AG08396 (cell line): ENCODE results near the gene B3GAT1.

Experiments used
- DNase-seq: peaks from one replicate; pipeline ENCODE4 v3.0.0; 2012; ENCODE audit warnings: low spot score, mixed read lengths

Gene B3GAT1

DNA sequence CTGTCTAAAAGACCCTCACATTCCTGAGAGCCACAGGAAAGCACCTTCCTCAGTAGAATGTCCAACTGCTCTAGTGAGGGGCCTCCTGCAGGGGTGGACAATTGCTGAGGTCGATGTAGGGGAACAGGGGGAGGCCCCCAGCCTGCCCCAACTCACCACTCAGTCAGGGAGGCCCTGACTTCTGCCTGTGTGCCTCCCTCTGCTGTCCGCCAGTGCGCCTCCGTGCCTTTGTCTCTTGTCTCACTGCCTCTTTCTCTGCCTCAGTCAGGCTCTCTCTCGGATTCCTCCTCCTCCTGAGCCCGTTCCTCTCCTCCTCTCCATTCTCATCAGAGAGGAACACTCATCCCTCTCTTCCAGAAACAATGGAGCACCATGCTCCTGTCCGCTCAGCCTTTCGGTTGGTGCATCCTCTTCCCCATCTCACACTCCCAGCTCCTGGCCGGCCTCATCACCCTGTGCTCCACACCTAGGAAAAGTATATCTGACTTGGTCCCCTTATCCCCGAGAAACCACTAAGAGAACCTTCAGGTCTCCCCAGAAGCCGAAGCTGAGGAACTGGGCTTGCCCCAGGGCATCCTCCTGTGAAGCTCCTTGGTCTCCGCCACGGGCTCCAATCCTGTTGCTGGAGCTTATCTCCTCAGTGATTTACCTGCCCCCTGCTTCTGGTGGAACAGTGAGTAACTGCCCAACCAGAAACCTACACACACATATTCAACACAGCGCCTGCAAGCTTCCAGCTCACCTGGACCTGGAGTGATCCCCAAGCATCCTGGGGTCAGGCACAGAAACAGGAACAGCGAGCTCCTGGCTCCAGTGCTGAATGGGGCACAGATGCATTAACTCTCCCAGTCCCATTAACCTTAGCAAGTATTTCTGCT, 2.3 kb downstream of the B3GAT1 start:
- DNase-seq = no peak

DNA sequence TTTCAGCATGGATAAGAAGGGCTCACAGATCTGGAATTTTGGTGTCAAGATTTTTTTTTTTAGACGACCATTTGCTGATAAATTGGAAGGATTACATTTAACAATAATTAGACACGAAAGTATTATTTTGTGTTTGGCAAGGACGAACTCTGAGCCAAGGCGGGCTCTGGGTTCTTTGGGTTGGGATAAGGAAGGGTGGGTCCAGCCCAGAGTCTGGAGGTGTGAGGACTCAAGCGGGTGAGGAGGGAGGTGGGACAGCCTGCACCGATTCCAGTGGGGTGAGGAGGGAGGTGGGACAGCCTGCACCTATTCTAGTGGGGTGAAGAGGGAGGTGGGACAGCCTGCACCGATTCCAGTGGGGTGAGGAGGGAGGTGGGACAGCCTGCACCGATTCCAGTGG, 4.1 kb downstream of the B3GAT1 start:
- DNase-seq = no peak

DNA sequence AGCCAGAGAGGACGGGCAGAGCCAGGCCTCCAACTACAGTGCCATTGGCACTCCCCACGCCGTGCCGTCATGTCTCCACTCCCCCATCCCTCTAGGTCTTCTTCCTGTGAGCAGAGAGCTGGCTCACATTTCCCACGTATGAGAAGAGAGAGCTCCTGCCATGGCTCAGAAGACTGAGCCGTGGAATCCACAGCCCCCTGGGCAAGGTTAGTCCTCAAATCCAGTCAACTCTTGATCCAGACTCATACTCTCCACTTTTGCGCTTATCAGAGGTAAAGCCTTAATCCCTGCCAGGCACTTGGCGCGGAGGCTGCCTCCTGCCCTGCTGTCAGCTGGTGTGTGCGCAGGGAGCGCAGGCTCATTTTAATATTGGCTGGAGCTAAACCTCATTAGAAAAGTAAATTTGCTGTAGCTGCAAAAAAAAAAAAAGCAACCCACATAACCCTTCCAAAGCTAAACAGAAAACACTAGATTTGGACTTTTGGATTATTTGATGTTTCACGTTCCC, 4.7 kb downstream of the B3GAT1 start:
- no peak for DNase-seq

DNA sequence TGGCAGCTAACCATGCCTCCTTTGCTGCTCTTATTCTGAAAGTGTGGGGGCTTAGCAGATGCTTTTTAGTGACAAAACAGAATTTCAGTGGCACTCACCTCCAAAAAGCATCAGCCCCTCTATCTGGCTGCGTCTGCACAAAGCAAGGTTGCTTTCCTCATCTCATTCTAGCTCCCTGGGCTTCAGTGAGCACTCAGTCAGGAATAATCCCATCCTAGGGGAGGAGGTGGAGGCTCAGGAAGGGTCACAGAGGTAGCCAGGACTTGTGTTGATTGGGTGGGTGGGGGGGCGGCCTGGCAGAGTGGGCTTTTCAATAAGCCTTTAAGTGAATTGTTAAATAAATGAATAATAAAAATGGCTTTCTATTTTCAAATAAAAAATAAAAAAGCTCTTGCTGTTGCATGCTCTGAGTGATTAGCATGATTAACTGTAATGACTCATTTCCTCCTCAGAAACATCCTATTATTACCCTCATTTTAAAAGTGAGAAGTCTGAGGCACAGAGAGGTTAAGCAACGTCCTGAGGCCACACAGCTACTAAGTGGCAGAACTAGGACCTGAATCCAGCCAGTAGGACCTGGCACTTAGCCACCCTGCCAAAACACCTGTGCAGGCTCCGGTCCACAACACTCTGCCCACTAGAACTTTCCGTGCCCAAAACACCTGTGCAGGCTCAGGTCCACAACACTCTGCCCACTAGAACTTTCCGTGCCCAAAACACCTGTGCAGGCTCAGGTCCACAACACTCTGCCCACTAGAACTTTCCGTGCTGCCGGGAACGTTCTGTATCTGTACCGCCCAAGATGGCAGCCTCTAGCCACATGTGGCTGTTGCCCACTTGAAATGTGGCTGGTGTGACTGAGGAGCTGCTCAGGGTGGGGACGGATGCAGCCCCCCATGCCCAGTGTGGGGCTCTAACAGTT, 5.5 kb downstream of the B3GAT1 start:
- no peak for DNase-seq

DNA sequence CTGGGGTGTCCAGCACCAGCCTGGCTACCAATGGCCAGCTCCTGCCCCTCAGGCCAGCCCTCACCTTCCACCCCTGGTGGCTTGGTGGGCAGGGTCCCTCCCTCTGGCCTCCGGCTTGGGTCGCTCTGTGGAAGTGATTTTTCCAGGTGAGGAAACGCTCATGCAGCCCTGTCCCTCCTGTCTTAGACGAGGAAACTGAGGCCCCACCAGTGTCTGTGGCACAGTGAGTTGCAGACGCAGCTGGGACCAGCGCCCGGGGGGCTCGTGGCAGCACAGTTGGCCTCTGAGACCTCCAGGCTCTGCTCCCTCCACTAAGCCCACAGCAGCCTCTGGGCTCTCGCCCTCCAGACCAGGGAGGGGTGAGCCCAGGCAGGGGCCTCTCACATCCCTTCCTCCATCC, 6.2 kb downstream of the B3GAT1 start:
- no peak for DNase-seq

DNA sequence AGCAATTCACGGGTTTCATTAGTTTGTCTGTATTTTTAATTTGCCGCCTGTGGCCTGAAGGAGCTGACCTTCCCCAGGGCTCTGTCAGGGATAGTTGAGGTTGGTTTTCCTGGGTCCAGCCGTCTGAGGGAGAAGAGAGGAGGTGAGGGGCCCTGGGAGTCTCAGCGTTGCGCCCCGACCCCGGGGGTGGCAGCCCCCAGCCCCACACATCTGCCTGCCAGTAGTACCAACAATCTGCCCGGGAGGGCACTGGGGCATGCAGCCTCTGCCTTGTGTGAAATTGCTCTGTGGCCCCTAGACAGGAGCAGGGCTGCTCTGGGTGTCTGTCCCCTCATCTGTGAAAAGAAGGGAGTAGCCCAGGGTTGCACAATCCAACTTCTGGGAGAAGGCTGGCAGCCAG, 6.6 kb downstream of the B3GAT1 start:
- no peak for DNase-seq

DNA sequence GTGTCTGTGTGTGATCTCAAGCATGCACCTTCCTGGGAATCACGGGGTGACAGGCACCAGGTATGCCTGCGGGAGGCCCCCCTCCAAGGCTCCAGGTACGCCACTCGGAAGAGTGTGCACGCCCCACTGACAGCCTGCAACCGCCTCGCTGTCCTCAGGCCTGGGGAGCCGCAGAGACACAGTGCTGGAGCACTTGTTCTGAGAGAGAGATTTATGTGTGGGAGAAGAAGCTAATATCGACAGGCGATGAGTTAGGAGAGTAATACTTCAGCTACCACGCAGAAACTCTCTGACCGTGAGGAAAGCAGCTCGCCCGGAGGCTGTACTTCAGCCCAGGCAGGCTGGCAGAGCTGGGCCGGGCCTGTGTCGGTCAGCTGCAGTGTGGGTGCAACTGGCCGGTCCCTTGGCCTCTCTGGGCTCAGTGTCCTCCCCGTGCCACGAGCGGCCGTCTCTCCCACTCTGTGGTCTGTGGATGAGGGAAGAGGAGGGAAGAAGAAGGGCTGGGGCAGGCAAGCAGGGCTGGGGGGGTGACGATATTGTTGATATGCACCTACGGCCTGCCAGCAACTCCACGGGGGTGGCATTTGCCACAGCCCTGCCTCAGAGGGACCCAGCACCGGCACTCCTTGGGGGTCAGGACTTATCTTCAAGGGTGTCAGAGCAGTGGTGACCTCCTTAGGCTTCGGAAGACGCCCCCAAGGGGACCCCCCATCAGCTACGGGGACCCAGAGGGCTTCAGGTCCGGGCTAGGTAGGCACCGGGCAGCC, 7.3 kb downstream of the B3GAT1 start:
- DNase-seq = no peak

DNA sequence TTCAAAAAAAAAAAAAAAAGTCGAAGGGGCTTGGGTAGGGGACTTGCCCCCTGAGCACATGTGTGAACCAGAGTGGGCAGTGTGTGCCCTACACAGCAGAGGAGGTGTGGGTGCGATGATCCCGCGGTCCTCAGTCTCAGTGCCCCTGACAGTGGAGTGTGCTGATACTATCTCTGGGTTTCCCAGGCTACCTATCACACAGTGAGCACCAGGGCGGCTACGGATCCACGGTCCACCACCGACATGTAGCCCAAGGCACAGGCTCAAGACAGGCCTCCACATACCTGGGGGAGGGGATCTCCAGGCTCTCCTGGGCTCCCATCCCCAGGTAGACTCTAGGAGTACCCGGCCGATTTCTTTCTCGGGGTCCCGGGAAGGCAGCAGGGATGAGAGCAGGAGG, 9.1 kb downstream of the B3GAT1 start:
- DNase-seq = no peak

DNA sequence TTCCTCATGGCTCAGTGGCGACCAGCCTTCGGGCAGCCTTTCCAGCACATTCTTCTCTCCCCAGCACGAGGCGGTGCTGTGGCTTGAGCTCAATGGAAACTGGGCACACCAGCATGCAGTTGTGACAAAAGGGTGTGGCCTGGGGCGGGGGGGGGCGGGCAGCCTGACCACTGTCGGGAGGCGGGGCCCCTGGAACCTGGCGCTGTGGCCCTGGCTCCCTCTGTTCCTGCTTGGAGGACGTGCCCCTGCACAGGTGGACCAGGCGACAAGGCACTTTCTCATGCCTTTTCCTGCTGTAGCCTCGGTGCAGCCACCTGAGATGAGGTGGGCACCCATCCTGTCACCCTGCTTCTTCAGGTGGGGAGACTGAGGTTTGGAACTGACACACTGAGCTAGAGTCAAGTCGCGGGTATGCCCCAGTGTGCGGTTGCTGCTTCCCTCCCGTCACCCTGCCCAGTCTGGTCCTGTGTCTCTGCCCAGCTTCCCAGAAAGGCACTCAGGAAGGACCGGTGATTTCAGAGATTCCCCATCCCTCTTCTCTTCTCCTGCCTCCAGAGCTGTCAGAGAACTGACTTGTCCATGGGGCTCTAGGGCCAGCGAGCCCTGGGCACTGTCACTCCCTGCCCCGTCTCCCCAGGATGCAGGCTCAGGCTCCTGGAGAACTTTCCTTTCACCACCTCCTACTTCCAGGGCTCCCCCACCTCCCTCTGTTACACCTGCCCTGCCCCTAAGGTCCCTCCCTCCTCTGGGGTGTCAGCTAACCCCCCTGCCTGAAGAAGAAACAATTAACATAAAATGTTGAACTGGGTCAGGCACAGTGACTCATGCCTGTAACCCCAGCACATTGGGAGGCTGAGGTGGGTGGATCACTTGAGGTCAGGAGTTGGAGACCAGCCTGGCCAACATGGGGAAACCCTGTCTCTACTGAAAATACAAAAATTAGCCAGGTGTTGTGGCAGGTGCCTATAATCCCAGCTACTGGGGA, 9.9 kb downstream of the B3GAT1 start:
- DNase-seq = no peak

DNA sequence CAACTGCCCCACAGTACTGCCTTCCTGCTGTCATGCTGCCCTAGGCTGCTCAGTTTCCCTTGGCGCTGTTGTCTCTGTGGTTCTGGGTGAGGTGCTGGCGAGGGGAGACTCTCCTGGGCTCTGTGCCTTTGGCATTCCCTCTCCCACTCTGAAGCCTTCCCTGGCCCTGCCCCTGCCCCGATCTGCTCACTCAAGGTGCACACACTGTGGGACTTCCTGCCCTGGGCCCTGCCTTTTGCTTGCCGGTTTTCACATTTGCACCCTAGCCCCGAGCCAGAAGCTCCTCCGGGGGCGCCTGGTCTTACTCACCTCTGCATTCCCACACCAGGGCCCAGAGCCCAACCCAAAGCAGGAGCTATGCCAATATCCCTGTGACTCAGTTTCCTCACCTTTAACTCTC, 12.0 kb downstream of the B3GAT1 start:
- no peak for DNase-seq

DNA sequence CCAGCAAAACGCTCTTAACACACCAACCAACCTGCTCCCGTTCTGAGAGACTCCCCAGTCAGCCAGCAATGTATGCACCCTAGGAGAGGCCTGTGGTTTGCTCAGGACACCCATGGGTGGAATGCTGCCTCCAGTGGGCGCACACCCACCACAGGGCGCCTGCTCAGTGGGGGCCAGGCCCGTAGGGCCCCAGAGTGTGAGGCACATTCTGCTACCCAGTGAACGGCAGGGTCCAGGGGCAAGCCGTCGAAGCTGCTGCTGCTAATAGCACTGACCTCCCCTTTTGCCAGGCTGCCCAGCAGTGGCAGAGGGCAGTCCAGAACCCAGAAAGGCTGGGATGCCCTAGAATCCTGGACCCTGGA, 12.8 kb downstream of the B3GAT1 start:
- DNase-seq = no peak

DNA sequence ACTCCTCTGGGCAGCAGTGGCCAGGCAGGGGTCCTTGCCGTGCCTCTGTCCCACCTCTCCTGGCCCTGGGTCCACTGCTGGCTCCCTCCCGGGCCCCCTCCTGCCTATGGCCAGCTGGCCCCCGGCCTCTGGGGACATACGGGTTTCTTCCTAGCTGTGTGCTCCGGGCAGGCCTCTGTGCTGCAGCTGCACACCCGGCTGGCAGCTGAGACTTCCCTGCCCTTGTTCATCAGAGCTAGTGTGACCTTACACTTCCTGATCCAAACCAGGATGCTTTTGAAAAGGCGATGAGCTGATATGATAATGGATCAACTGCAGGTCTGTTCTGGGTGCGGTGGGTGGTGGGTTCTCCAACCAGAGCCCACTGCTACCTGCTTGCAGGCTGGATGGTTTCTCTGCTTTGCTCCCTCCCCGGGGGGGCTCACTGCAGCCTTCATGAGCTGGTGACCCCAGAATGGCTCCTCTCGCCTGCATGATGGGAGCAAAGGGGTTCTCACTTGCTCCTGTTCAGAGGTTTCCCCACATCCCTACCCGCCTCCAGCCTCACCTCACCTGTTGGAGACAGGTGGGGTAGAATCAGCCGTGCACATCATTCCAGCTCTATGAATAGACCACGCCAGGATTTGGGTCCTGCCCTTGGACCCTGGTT, 13.3 kb downstream of the B3GAT1 start:
- no peak for DNase-seq

DNA sequence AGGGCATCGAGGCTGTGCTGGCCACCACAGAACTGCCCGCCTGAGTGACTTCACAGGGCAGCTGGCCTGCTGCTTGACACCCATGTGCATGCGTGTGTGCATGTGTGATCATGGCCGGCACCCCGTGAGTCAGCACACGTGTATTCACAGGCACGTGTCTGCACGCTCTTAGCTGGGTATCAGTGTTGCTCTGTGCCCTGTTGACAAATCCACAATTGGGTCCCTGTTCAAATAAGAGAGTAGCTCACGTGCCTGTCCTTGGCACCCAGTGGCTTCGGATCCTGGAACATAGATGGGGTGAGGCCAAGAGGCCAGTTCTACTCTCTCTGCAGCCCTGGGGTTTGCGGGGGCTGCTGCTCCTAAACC, 14.0 kb downstream of the B3GAT1 start:
- DNase-seq = no peak

DNA sequence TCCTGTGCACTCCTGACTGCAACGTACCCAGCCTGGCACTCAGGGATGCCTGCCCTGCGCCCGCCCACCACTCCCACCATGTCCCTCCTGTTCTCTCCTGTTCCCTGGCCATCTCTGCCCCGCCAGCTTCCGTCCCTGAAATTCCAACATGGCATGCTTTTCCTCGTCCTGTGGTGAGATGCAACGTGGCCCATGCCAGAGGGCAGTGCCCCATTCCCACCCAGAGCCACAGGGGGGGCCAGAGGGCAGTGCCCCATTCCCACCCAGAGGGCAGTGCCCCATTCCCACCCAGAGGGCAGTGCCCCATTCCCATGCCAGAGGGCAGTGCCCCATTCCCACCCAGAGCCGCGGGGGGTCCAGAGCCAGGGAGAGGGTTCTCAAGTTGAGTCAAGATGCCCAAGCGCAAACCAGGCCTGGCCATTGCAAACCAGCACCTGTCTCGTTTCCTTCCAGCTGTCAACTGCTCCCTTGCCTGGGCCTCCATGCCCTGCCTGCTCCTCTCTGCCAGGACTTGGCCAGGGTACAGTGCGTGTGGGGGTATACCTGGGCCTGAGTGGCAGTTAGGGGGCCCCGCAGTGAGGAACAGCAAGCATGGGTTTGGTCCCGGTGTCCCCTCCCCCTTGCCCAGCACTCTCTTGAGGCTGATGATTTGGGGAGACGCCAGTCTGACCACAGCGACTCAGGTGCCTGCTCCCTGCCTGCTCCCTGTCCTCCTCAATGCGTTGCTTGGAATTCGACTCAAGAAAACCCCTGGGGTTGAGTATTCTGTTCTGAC, 14.6 kb downstream of the B3GAT1 start:
- DNase-seq = no peak

DNA sequence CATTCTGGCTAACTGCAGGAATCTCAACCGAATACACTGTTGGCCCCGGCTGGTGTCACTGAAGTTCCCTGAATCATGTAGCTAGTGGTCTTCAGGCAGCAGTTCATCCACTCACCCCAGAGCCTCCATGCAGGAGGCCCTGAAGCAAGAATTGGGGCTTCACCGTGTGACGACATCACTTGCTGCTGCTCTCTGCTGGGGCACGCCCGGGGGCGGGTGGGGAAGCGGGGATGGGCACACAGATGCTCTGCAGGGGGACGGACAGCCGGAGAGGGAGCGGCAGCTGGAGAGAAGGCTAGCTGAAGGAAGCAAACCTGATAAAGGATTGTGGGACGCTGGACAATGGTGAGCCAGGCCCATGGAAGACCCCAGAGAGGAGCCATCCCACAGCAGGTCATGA, 17.0 kb downstream of the B3GAT1 start:
- DNase-seq = no peak

DNA sequence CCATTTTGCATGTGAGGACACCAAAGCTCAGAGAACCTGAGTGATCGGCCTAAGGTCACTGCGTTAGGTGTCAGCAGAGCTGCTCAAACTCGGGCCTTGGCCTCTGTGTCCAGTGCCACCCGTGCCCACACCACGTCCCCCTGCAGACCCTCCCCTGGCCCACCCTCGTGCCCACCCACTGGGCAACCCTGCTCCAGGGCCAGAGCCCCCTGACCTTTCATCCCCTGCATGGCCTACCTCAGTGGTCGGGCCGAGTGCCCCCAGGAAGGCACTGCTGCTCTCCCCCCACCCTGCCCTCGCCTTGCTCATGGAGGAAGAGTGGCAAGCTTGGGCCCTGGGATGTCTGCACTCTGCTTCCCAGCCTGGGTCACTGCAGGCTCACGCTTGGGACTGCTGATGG, 17.7 kb downstream of the B3GAT1 start:
- no peak for DNase-seq

DNA sequence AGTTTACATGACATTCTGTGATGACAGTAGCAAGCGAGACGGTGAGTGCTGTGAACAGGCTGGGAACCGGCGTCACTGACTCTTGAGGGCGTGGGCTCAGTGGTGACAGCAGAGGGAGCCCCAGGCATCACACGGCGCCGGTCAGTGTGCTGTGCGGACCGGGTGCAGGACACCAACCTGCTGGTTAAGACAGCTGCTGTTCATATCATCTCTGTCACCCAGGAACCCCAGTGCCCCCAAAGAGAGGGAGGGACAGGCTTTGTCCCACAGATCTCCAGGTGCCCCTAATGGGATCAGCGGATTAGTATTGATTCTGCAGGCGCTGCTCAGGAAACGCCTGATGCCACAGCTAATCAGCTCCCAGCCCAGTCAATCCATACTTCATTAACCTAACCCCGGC, 18.4 kb downstream of the B3GAT1 start:
- no peak for DNase-seq

DNA sequence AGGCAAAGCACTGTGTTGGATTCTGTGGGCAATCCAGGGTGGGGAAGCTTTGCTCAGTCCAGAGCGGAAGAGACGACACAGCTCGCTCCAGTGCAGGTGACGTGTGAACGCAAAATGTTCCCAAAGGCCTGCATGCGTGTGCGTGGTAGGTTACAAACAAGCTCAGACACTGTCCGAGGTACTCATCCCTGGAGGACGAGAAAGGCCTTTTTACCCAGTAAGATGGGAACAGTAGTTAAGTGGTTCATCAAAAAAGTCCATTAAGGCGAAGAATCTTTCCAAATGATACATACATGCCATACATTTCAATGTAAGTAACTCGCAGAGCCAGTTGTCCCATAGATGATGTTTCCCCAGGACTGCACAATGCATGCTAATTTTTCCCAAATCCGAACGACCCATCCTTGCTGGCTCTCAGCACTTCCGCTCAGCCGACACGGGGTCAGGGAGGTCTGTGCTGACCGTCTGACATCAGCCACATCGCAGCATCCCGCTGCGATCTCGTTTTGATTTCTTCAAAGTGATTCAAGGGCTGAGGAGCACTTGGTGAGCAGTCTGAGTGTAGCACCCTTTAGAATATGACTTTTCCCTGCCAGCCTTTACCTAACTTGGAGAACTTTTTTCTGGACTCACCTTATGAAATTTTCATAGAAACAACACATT, 19.0 kb downstream of the B3GAT1 start:
- DNase-seq = no peak

DNA sequence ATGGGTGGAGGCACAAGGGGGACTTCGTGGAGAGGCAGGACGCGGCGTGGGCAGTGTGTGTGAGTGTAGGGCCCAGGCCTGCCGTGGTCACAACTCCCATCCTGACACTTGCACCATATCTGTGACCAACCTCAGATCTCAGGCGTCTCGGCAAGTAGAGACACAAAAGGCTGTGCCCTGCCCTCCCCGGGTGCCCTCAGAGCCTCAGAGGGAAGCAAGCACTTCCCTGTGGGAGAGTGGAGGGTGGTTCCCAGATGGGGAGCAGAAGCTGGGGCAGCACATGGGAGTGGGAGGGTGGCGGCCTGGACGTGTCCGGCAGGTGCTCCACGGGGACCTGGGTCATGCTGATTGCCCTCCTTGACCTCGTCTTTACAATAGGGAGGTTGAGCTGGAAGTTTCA, 20.4 kb downstream of the B3GAT1 start:
- DNase-seq = no peak
